ENCODE results near the gene ICAM3. TPM values are rescaled to one million over a fixed set of nuclear protein-coding genes. Genes with fewer than 3 reads are reported as not detected.
A peak's percentile ranks its signal among the peaks of the same experiment; 100 is the strongest.
"Not testable (repeated sequence)": the region's sequence is repeated elsewhere in the genome, so short reads cannot be mapped to it uniquely, and the experiment has no call there.

ICAM3 gene, protein sequence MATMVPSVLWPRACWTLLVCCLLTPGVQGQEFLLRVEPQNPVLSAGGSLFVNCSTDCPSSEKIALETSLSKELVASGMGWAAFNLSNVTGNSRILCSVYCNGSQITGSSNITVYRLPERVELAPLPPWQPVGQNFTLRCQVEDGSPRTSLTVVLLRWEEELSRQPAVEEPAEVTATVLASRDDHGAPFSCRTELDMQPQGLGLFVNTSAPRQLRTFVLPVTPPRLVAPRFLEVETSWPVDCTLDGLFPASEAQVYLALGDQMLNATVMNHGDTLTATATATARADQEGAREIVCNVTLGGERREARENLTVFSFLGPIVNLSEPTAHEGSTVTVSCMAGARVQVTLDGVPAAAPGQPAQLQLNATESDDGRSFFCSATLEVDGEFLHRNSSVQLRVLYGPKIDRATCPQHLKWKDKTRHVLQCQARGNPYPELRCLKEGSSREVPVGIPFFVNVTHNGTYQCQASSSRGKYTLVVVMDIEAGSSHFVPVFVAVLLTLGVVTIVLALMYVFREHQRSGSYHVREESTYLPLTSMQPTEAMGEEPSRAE
- 6.2 and 8.7 TPM in 2 replicates for total RNA-seq

DNA sequence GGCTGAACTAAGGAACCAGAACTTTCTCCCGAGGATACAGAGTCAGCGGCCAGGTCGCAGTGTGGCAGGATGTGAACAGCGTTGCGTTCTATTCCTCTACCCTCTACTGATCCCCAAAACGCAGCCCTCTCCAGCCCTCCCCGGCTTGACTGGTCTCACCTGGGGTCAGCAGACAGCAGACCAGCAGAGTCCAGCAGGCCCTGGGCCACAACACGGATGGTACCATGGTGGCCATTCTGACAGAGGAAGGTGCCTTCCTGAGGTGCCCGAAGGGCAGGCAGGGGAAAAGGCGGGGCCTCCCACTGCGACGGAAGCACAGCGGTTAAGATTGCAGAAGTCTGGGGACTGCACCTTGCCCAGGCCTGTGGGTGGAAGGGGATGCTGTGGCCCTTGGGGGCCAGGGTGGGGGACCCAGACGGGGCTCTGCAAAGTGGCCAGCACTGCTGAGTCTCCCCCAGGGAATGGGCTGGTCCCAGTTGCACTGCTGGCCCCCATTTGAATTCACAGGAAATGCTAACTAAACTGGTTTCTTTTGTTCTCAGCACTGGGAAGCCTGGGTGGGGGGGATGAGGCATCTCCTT lies at the start of gene ICAM3:
ICAM3 (minus strand) TSS at position 245 of the 581 bp plus-strand sequence; CDS start at position 235, 10 bp downstream.
- no peak for DNase-seq (ENCODE audit: low read depth in 2 of 2)

DNA sequence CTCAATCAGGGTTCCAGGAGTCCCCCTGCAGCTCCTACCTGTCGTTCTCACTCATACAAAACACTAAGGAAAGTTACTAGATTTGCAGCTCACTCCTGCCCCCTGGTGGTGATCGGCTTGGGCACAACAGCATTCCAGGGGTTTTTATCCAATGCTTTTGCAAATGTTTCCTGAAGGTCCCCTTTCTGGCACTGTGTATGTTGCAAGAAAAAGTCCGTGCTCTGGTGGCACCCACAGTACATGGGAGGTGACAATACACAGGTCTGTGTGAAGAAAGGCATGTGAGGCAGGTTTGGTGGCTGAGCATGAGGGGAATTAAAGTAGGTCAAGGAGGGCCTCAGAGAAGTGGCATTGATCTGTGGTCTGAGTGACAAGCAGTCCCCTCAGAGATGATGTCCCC lies 49.5 kb upstream of the ICAM3 start:
- peak; percentile 75 to 81 for DNase-seq (ENCODE audit: low read depth in 2 of 2)

DNA sequence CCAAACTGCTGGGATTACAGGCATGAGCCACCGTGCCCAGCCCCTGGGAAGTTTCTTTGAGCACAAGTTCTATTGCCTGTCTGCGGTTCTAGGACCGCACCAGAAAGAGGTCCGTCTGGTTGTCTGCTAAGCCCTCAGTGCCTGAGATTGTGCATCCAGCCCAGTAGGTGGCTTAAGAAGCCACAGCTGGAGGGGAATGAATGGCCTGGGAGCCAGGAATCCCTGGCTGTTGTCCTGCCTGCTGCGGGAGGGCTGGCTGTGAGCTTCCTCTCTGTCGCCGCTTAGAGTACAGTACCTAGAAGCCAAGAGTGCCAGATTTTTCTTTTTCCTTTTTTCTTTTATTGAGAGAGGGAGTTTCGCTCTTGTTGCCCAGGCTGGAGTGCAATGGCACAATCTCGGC lies 45.2 kb upstream of the ICAM3 start:
- no peak for DNase-seq (ENCODE audit: low read depth in 2 of 2)

DNA sequence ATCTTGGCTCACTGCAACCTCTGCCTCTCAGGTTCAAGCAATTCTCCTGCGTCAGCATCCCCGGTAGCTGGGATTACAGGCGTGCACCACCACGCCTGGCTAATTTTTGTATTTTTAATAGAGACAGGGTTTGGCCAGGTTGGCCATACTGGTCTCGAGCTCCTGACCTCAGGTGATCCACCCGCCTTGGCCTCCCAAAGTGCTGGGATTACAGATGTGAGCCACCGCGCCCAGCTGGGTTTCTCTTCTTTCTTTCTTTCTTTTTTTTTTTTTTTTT lies 43.7 kb upstream of the ICAM3 start:
- not testable (repeated sequence) for DNase-seq (ENCODE audit: low read depth in 2 of 2)

DNA sequence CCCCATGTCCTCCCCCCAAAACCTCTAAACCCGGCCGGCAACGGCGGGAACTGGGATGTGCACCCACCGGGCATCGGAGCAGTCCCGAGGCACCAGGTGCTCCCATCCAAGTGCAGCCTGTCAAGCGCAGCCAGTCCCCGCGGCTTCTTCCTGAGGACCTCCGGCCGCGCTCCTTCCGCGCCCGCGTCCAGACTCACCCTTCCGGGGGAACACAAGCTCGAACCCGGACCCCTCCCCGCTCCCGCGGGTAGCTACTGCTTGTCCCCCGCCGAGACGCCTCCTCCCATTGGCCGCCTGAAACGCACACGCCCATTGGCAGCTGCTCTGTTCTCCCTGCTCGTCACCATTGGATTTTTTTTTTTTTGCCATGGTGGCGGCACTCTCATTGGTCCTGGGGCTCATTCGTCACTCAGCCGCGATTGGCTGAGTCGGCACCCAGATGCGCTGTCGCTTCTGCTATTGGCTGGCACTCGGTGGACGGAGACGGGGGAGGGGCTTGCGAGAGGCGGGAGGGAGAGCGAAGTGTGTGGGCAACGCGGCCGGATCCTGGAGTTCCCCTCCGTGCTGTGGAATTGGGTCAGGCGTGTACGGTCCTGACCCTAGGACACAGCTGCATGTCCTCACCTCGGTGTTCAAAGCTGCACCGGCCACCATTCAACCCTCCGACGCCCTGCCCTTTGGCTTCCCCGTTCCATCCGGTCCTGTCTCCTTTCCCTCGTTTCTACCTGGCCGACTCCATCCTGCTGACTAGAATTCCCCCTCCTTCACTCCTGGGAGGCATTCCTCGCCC lies 41.1 kb upstream of the ICAM3 start, which contains the start of gene TYK2:
TYK2 (minus strand) TSS at position 260 of the 790 bp plus-strand sequence. CDS start 2,166 bp downstream, outside the sequence.
- peak; percentile 97 to 99 for DNase-seq (ENCODE audit: low read depth in 2 of 2)

DNA sequence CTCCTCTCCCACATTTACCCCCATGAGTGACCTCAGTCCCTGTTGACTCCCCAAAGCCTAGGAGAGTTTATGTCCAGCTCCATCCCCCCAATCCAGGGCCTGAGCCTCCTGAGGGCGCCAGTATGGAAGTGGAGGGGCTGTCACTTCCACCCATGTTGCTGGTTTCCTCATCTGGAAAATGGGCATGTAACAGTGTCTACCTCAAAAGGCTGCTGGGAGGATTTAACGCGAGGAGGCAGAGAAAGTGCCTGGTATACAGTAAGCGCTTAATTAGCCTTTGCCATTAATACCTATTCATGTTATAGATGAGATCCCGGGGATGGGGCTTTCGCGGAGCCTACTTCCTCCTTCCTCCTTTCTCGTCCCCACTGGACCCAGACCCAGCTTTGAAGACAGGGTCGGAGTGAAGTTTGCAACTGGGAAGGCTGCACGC lies 40.5 kb upstream of the ICAM3 start:
- no peak for DNase-seq (ENCODE audit: low read depth in 2 of 2)

DNA sequence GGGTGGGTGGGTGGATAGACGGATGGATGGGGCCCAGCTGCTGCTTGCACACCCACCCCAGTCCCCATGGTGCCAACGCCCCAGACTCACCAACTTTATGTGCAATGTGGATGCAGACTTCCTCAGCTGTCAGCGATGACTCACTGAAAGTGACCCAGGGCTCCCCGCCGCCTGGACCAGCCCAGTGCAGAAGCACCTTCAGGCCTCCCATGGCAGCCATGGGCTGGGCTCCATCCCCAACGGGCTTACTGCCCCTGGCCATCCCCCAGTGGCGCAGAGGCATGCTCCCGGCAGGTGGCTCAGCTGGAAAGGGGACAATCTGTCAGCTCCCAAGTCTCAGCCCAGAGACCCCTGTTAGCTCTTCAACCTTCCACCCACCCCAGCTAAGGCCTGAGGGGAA lies 38.7 kb upstream of the ICAM3 start:
- no peak for DNase-seq (ENCODE audit: low read depth in 2 of 2)

DNA sequence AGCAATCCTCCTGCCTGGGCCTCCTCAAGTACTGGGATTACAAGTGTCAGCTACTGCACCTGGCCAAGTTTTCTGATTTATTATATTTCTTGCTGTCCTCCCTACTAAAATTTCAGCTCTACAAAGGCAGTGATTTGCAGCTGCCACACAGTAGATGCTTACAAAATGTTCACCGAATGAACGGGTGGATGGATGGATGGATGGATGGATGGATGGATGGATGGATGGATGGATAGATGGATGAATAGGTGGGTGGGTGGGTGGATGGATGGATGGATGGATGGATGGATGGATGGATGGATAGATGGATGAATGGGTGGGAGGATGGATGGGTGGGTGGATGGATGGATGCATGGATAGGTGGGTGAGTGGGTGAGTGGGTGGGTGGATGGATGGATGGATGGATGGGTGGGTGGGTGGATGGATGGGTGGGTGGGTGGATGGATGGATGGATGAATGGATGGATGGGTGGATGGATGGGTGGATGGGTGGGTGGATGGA lies 37.8 kb upstream of the ICAM3 start:
- DNase-seq (ENCODE audit: low read depth in 2 of 2): not testable (repeated sequence)

DNA sequence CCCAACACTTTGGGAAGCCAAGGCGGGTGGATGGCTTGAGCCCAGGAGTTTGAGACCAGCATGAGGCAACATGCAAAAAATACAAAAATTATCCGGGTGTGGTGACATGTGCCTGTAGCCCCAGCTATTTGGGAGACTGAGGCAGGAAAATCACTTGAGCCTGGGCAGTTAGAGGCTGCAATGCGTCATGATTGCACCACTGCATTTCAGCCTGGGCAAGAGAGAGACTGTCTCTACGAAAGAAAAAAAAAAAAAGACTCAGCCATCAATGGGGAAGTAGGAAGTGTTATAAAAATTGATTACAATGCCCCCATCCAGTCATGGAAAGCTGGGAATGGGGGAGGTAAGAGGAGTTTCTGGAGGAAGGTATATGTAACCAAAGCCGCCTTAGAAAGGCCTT lies 35.5 kb upstream of the ICAM3 start:
- DNase-seq (ENCODE audit: low read depth in 2 of 2): no peak

DNA sequence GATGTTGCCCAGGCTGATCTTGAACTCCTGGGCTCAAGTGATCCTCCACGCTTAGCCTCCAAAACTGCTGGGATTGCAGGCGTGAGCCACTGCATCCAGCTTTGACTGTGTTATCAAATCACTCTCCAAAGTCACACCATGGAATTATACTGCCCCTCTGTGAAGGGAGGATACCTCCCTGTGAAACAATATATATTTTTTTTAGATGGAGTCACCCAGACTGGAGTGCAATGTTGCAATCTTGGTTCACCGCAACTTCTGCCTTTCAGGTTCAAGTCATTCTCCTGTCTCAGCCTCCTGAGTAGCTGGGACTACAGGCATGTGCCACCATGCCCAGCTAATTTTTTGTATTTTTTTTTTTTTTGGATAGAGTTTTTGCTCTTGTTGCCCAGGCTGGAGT lies 33.3 kb upstream of the ICAM3 start:
- no peak for DNase-seq (ENCODE audit: low read depth in 2 of 2)

DNA sequence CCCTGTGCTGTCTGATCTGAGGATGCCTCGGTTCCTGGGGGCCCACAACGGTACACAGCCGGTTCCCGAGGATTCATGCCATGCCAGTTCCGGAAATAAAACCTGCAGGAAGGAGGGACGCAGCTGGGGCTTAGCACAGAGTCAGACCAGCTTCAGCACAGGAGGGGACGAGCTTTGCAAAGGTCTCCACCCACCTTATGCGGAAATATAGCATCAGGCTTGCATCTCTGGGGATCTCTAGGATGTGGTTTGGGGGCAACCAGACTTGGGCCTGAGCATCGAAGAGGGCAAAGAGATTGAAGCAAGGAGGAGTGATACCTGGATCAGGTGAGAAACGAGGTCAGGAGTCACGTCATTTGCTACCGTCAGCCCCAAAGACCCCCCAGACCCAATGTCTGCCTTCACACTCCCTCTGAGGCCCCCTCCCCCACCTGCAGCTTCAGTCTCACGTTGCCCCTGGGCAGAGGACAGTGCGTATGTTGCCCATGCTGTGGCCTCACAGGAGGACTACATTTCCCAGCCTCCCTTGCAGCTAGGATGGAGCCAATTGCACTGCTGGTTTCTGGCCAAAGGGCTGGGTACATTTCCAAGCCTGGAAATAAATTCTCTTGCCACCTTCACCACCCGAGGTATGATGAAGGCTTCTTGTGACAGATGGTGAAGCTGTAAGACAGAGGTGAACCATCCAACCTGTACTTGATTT lies 28.8 kb upstream of the ICAM3 start:
- no peak for DNase-seq (ENCODE audit: low read depth in 2 of 2)

DNA sequence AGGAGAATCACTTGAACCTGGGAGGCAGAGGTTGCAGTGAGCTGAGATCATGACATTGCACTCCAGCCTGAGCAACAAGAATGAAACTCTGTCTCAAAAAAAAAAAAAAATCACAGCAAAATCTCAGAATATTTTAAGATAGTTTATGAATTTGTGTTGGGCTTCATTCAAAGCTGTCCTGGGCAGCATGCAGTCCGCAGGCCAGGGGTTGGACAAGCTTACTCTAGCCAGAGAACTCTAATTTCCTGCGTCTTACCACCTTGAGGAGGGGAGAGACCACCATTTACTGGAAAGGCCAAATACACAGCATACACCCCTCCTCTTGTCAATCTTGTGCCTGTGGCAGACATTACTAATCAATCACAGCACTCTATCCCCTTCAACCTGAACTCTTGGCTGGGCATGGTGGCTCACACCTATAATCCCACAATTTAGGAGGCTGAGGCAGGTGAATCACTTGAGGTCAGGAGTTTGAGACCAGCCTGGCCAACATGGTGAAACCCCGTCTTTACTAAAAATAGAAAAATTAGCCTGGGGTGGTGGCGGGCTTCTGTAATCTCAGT lies 27.6 kb upstream of the ICAM3 start:
- DNase-seq (ENCODE audit: low read depth in 2 of 2): not testable (repeated sequence)

DNA sequence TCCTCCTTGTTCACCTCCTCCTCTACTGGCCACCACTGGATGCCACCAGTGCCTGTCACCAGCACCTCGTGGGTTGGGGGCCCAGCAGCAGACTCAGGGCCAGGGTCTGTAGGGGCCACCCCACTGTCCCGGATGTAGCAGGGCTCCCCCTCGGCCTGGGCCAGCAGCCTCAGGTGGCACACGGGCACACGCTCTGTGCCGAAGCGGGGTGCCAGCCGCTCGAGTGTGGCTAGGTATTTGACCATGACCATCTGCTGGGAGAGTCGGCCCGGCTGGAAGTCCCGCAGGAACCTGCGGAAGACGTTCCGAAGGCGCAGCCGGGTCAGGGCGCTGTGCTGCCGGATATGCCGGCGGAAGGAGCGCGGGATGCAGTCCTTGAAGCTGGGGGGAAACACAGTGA lies 26.1 kb upstream of the ICAM3 start:
- no peak for DNase-seq (ENCODE audit: low read depth in 2 of 2)

DNA sequence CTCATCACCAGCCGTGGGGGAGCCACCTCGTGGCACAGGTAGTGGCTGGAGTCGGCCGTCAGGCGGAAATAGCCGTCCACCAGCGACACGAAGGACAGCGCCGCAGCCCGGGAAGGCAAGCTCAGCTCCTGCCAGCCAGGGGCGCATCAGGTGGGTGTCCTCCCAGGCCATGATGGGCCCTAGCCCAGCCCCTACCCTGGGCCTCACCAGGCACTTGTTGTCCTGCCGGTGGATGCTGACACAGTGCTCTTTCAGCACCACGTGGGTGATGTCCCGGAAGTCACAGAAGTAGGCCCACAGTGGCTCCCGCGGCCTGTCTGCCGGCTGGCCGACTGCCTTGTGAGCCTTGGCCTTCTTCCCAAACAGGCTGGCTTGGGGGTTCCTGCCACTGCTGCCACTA lies 25.2 kb upstream of the ICAM3 start:
- no peak for DNase-seq (ENCODE audit: low read depth in 2 of 2)

DNA sequence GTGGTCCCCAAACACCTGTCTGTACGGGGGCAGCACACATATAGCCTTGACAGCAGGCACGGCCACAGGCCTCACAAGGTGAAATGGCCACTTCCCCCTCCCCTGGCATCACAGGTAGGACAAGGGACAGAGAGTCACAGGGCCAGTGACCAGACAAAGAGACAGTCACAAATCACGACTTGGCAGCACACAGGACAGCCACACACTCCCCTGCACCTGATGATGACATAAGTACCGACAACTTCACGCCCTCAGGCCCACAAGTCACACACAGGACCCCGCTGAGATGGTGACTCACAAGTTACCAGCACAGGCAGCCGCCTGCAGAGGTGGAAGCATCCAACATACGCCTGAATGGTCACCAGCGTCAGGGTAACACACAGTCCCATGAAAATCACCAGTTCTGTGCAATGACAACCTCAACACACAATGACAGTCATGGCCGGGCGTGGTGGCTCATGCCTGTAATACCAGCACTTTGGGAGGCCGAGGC lies 24.4 kb upstream of the ICAM3 start:
- no peak for DNase-seq (ENCODE audit: low read depth in 2 of 2)

DNA sequence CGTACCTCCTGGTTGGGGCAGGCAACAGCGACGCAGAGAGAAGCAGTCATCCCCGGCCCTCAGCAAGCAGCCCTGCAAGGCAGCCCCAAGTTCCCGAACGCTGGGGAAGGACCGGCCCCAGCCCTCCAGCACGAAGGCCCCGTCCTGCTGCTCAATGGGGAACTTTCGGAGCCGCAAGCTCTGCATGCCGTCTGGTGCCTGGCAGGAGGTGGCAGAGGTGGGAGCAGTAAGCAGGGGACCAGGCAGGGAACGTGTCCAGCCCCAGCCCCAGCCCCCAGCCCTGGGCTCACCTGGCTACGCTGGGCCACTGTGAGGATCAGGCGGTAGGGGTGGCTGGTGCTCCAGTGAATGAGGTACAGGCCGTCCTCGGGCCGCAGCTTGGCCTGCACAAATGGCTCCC lies 22.8 kb upstream of the ICAM3 start:
- no peak for DNase-seq (ENCODE audit: low read depth in 2 of 2)

DNA sequence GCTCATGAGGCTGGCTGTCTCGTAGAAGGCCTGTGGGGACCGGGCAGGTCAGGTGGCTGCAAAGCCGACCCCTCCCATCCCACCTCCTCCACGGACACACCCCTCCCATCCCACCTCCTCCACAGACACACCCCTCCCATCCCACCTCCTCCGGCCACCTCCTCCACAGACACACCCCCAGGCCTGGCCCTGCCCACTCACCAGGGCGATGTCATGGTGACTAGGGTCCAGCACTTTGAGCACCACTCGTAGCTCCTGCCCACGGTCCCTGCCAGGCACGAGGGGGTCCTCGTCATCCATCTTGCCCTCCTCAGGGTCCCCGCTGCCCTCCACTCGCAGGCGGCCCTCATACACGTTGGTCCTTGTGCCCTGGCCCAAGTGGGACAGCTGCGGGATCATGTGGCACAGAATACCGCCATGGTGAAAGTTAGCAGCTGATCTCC lies 22.2 kb upstream of the ICAM3 start:
- no peak for DNase-seq (ENCODE audit: low read depth in 2 of 2)

DNA sequence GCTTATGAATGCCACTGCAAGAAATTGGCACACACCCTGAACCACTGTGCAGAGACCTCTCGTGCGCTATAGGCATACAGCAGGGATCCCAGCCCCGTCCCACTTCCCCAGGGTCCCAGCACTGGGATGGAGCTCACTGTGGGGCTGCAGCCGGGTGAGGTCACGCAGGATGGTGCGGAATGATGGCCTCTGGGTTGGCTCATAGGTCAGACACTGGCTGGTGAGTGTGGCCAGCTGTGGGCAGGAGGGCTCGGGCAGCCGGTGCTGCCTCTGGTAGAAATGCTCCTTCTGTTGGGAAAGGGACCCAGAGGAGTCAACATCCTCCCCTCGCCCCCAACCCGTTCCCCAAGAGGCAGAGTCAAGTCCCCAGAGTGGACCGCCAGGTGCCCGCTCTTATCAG lies 17.0 kb upstream of the ICAM3 start:
- no peak for DNase-seq (ENCODE audit: low read depth in 2 of 2)

DNA sequence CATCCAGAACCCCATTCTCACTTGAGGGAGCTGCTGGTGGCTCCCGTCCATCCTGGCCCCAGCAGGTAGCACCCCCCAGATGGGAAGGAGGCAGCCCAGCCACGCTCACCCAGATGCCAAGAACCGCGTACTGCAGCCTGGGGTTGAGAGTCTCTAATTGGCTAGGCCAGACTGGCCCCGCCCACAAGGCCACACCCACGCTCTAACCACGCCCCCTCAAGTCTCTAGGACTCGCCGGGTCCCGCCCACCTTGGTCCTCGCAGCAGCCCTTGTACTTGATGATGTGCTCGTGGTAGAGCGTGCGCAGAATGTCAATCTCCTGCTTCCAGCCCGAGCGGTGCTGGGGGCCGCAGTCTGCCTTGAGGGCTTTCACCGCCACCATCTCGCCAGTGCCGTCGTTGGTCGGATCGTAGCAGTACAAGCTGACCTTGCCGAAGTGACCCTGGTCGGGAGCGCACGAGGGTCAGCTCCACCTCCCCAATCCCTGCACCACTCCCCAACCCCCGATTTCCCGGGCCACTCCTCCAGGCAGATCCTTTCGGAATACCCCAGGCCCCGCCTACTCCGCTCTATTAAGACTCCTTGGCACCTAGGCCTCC lies 14.5 kb upstream of the ICAM3 start:
- no peak for DNase-seq (ENCODE audit: low read depth in 2 of 2)
